Kidney glomerular epithelial cell (primary cell): ENCODE data around the gene RSRP1.
"Not testable (repeated sequence)": the region's sequence is repeated elsewhere in the genome, so short reads cannot be mapped to it uniquely, and the experiment has no call there.

Experiments
- DNase-seq: peaks from one replicate; lab custom pipeline; 2025; lab: John Stamatoyannopoulos, UW

Gene RSRP1

GRCh38 chr1:25247024-25247828 lies at the start of gene RSRP1:
TSS of gene RSRP1 (minus strand) at chr1:25247454. CDS start at chr1:25246963, 491 bp downstream.
- DNase-seq: peak; percentile 87

- not testable (repeated sequence) for DNase-seq
These were observed 49.2 kb upstream of the RSRP1 start for GRCh38 chr1:25296501-25296900.

GRCh38 chr1:25294889-25295826 lies 47.9 kb upstream of the RSRP1 start:
- not testable (repeated sequence) for DNase-seq

- DNase-seq: not testable (repeated sequence)
These were observed 46.2 kb upstream of the RSRP1 start for GRCh38 chr1:25293426-25293825.

GRCh38 chr1:25290043-25290442 lies 42.8 kb upstream of the RSRP1 start:
- not testable (repeated sequence) for DNase-seq

GRCh38 chr1:25288573-25289101 lies 41.4 kb upstream of the RSRP1 start:
- DNase-seq: not testable (repeated sequence)

- not testable (repeated sequence) for DNase-seq
These were observed 39.9 kb upstream of the RSRP1 start for GRCh38 chr1:25287164-25287563.

GRCh38 chr1:25285862-25286261 lies 38.6 kb upstream of the RSRP1 start:
- DNase-seq: not testable (repeated sequence)

GRCh38 chr1:25279693-25280111 lies 32.4 kb upstream of the RSRP1 start:
- DNase-seq: not testable (repeated sequence)

- DNase-seq: not testable (repeated sequence)
These were observed 31.5 kb upstream of the RSRP1 start for GRCh38 chr1:25278790-25279189.

- DNase-seq: not testable (repeated sequence)
These were observed 31.1 kb upstream of the RSRP1 start for GRCh38 chr1:25278358-25278757.

- not testable (repeated sequence) for DNase-seq
These were observed 30.0 kb upstream of the RSRP1 start for GRCh38 chr1:25277295-25277694.

- DNase-seq: not testable (repeated sequence)
These were observed 28.4 kb upstream of the RSRP1 start for GRCh38 chr1:25275648-25276047.

GRCh38 chr1:25272238-25272637 lies 25.0 kb upstream of the RSRP1 start, which contains the start of gene RHD:
TSS of gene RHD (plus strand) at chr1:25272509. CDS start at chr1:25272548, 39 bp downstream.
- DNase-seq: not testable (repeated sequence)

- not testable (repeated sequence) for DNase-seq
These were observed 21.0 kb upstream of the RSRP1 start for GRCh38 chr1:25268143-25268760.

GRCh38 chr1:25267288-25268142 lies 20.3 kb upstream of the RSRP1 start:
- not testable (repeated sequence) for DNase-seq

GRCh38 chr1:25266554-25267287 lies 19.5 kb upstream of the RSRP1 start:
- DNase-seq: not testable (repeated sequence)

GRCh38 chr1:25260336-25260735 lies 13.1 kb upstream of the RSRP1 start:
- DNase-seq: not testable (repeated sequence)

GRCh38 chr1:25259813-25260212 lies 12.6 kb upstream of the RSRP1 start:
- DNase-seq: not testable (repeated sequence)

- DNase-seq: no peak
These were observed 9.9 kb upstream of the RSRP1 start for GRCh38 chr1:25257196-25257595.
